HCT116 (cell line): ENCODE results near the gene TMCO1. TPM values are rescaled to one million over a fixed set of nuclear protein-coding genes. Genes with fewer than 3 reads are reported as not detected.
"Not testable (repeated sequence)": the region's sequence is repeated elsewhere in the genome, so short reads cannot be mapped to it uniquely, and the experiment has no call there.

ENCODE experiments used
- ATAC-seq: fragments of 200-7000 bp; cut with Tn5 transposase; 2 replicates; pipeline ENCODE4 v1.9.1; 2020; ENCODE audit warnings: mild to moderate bottlenecking, moderate library complexity
- BruUV-seq: library from RNA; stranded (reverse); fragments of 400-500 nt; replicated peaks from 2 replicates; lab custom pipeline; 2021; lab: Mats Ljungman, UMichigan
- CTCF ChIA-PET: fragments of 300-600 bp; sonication (Branson Sonifier 250); formaldehyde crosslinking; loops from one replicate; lab custom pipeline; 2021; ENCODE audit warnings: antibody characterized with exemption; lab: Charles Lee
- POLR2A ChIA-PET: fragments of 300-600, 350-600 bp; sonication (Branson Sonifier 250); formaldehyde crosslinking; loops from one replicate; lab custom pipeline; 2021; ENCODE audit warnings: antibody characterized with exemption; lab: Charles Lee
- RAD21 ChIA-PET, 2 experiments: fragments of 300-600 bp; sonication (Branson Sonifier 250); formaldehyde crosslinking; loops; one replicate each; lab custom pipeline; 2023; ENCODE audit warnings: low total read pairs in 2 of 2; ENCODE audit not compliant: uncharacterized antibody in 2 of 2, unreplicated experiment in 2 of 2, low non-redundant PET in 1 of 2; lab: Charles Lee
- DNase-seq: peaks from one replicate; pipeline ENCODE4 v3.0.0-alpha.2; 2010; ENCODE audit warnings: low read depth, low spot score
- H2AFZ ChIP-seq: fragments of 200-600 bp; shearing (Covaris generic), sonication (generic); 2 replicates; pipeline ENCODE4 v1.6.1; 2017; ENCODE audit warnings: low read depth, mixed run types, mixed read lengths, antibody characterized with exemption, low read length; ENCODE audit not compliant: poor library complexity, severe bottlenecking
- H3K27ac ChIP-seq: 2 replicates; pipeline ENCODE4 v1.5.1; 2012; ENCODE audit warnings: low read depth, low read length
- H3K27me3 ChIP-seq: fragments of 200-600 bp; sonication (generic); 2 replicates; pipeline ENCODE4 v1.6.1; 2016; ENCODE audit warnings: mixed run types, low read length, mixed read lengths; ENCODE audit not compliant: insufficient read depth
- H3K36me3 ChIP-seq, 2 experiments: fragments of 200-500 bp in 1 of 2; fragments of 200-600 bp in 1 of 2; sonication (Bioruptor generic) in 1 of 2; sonication (generic) in 1 of 2; 2 replicates each; pipeline versions ENCODE4 v1.5.1 to v1.6.1; 2014 to 2016; ENCODE audit warnings: low read length in 2 of 2, inconsistent platforms in 1 of 2, mixed read lengths in 1 of 2, mixed run types in 1 of 2; ENCODE audit not compliant: insufficient read depth in 2 of 2, control insufficient read depth in 1 of 2
- H3K4me1 ChIP-seq, 2 experiments: fragments of 200-600 bp in 1 of 2; sonication (generic) in 1 of 2; 2 replicates each; pipeline versions ENCODE4 v1.5.1 to v1.6.1; 2012 to 2017; ENCODE audit warnings: low read length in 2 of 2, inconsistent platforms in 1 of 2, mild to moderate bottlenecking in 1 of 2, mixed read lengths in 1 of 2, mixed run types in 1 of 2, moderate library complexity in 1 of 2; ENCODE audit not compliant: insufficient read depth in 2 of 2, control insufficient read depth in 1 of 2
- H3K4me2 ChIP-seq: fragments of 200-600 bp; sonication (generic); 2 replicates; pipeline ENCODE4 v1.6.1; 2017; ENCODE audit warnings: mixed run types, low read length, mixed read lengths
- H3K4me3 ChIP-seq, 2 experiments: fragments of 200-600 bp in 1 of 2; sonication (generic) in 1 of 2; replicated peaks in 1 of 2; 2 replicates each; pipeline ENCODE4 v1.5.1; 2011 to 2016; ENCODE audit warnings: low read length in 2 of 2, control low read depth in 1 of 2, low read depth in 1 of 2, mild to moderate bottlenecking in 1 of 2, mixed read lengths in 1 of 2, mixed run types in 1 of 2
- H3K79me2 ChIP-seq: fragments of 200-600 bp; sonication (generic); 2 replicates; pipeline ENCODE4 v1.6.1; 2017; ENCODE audit warnings: mild to moderate bottlenecking, mixed run types, low read length, moderate library complexity, mixed read lengths; ENCODE audit not compliant: insufficient read depth
- H3K9ac ChIP-seq: fragments of 200-600 bp; sonication (generic); 2 replicates; pipeline ENCODE4 v1.6.1; 2016; ENCODE audit warnings: low read length, mixed read lengths
- H3K9me2 ChIP-seq: fragments of 200-600 bp; sonication (generic), shearing (Covaris generic); 2 replicates; pipeline ENCODE4 v1.6.1; 2017; ENCODE audit warnings: mixed run types, mild to moderate bottlenecking, moderate library complexity; ENCODE audit not compliant: insufficient read depth
- H3K9me3 ChIP-seq, 2 experiments: fragments of 200-500 bp in 1 of 2; fragments of 200-600 bp in 1 of 2; sonication (Bioruptor generic) in 1 of 2; sonication (generic) in 1 of 2; 2 replicates each; pipeline ENCODE4 v1.6.1; 2014 to 2017; ENCODE audit warnings: low read length in 2 of 2, mixed read lengths in 2 of 2, inconsistent platforms in 1 of 2, low read depth in 1 of 2, mild to moderate bottlenecking in 1 of 2, mixed run types in 1 of 2, moderate library complexity in 1 of 2; ENCODE audit not compliant: control insufficient read depth in 1 of 2, insufficient read depth in 1 of 2
- H4K20me1 ChIP-seq: fragments of 200-600 bp; sonication (generic), shearing (Covaris generic); 2 replicates; pipeline ENCODE4 v1.6.1; 2017; ENCODE audit warnings: mixed run types, mild to moderate bottlenecking, moderate library complexity; ENCODE audit not compliant: insufficient read depth
- CEBPB ChIP-seq: IDR thresholded peaks from 2 replicates; pipeline ENCODE4 v1.6.1; 2012; ENCODE audit warnings: low read depth
- EGR1 ChIP-seq: IDR thresholded peaks from 2 replicates; pipeline ENCODE4 v1.6.1; 2012; ENCODE audit warnings: low read depth
- EZH2 ChIP-seq: fragments of 200-600 bp; sonication (generic); IDR thresholded peaks from 2 replicates; pipeline ENCODE4 v1.6.1; 2017; ENCODE audit warnings: antibody characterized with exemption, mixed run types
- JUND ChIP-seq: IDR thresholded peaks from 2 replicates; pipeline ENCODE4 v1.6.1; 2012
- POLR2A ChIP-seq: IDR thresholded peaks from 2 replicates; pipeline ENCODE4 v1.7.0; 2011; ENCODE audit warnings: borderline replicate concordance; ENCODE audit not compliant: insufficient read depth, insufficient read length; ENCODE audit errors: extremely low read depth
- POLR2AphosphoS5 ChIP-seq: IDR thresholded peaks from 2 replicates; pipeline ENCODE4 v1.6.1; 2011; ENCODE audit warnings: mild to moderate bottlenecking, low read depth, low read length, moderate library complexity
- SP1 ChIP-seq: IDR thresholded peaks from 2 replicates; pipeline ENCODE4 v1.6.1; 2012; ENCODE audit warnings: low read depth
- YY1 ChIP-seq: IDR thresholded peaks from 2 replicates; pipeline ENCODE4 v1.6.1; 2011; ENCODE audit warnings: low read length, low read depth, moderate library complexity, mild to moderate bottlenecking; ENCODE audit not compliant: insufficient replicate concordance; ENCODE audit errors: extremely low read depth
- ZFX ChIP-seq: fragments of 450-650 bp; IDR thresholded peaks from 2 replicates; pipeline ENCODE4 v1.6.1; 2017
- ZNF274 ChIP-seq: fragments of 200-500 bp; sonication (Bioruptor generic); IDR thresholded peaks from 2 replicates; pipeline ENCODE4 v1.6.1; 2014; ENCODE audit warnings: mild to moderate bottlenecking, low read depth, low read length, inconsistent platforms
- intact Hi-C: fragments of 100-400 bp; cut with micrococcal nuclease; formaldehyde crosslinking; loops from 2 replicates; pipeline ENCODE4 v1.10.0; 2022
- total RNA-seq: library from RNA; stranded (reverse); gene quantifications from one replicate; pipeline ENCODE4 v1.2.1, GENCODE V29; 2021; ENCODE audit not compliant: unreplicated experiment
- TF ChIP-seq, protein P1 (sequence below), 3 experiments: fragments of 200-600 bp in 1 of 3; sonication (generic) in 1 of 3; IDR thresholded peaks in 2 of 3; conservative IDR thresholded peaks in 1 of 3; 2 replicates each; pipeline ENCODE4 v1.5.1; 2012 to 2017; ENCODE audit warnings: low read depth in 2 of 3, low read length in 2 of 3, antibody characterized with exemption in 1 of 3, borderline replicate concordance in 1 of 3, control low read depth in 1 of 3, mild to moderate bottlenecking in 1 of 3, mixed read lengths in 1 of 3, mixed run types in 1 of 3, moderate library complexity in 1 of 3; ENCODE audit not compliant: insufficient read depth in 1 of 3
- TF ChIP-seq, protein P2 (sequence below): IDR thresholded peaks from 2 replicates; pipeline ENCODE4 v1.6.1; 2012
- TF ChIP-seq, protein P3 (sequence below): IDR thresholded peaks from 2 replicates; pipeline ENCODE4 v1.6.1; 2011; ENCODE audit warnings: mild to moderate bottlenecking, low read length, moderate library complexity; ENCODE audit not compliant: insufficient replicate concordance; ENCODE audit errors: extremely low read depth

Gene TMCO1
- total RNA-seq, 1 experiment from 2014 or later: 61.2 TPM

DNA sequence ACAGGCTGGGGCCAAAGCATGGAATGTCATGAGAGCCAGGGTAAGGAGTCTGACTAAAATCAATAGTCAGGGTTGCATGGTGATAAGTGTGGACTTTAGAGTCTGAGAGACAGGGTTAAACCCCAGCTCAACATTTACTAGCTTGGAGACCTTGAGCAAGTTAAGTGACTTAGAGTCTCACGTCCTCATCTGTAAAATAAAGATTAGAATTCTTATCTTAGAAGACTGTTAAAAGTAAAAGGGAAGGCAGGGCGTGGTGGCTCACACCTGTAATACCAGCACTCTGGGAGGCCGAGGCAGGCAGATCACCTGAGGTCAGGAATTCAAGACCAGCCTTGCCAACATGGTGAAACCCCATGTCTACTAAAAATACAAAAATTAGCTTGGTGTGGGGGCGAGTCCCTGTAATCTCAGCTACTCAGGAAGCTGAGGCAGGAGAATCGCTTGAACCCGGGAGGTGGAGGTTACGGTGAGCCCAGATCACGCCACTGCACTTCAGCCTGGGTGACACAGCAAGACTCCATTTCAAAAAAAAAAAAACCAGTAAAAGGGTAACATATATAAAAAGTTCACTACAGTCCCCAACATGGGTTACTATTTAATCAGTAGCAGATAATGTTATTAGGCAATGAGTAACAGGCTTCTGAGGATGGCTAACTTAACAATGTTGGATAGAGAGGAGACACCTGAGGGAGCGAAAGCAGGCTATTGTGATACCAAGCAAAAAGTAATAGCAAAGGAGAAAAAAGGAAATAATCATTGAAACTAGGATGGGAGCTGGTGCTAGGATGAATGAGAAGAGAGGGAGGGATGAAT is 20.8 kb downstream of the TMCO1 start:
- intact Hi-C loops: no loop called here
- H3K4me2 ChIP-seq: no peak overlapping the region
- H3K27ac ChIP-seq: no peak overlapping the region
- ATAC-seq (no peak), DNase-seq (no peak)
- H3K9ac ChIP-seq: no peak overlapping the region
- no peak overlapping the region for H3K4me3 ChIP-seq
- BruUV-seq: no TSS peak
- H3K9me2 ChIP-seq: no peaks in the 10 kb centered on the region
- H3K79me2 ChIP-seq: no peaks in the 10 kb centered on the region; the same call in 1 of the 2 replicates
- H4K20me1 ChIP-seq: no peaks in the 10 kb centered on the region
- no peaks in the 10 kb centered on the region for H3K9me3 ChIP-seq
- POLR2A ChIA-PET: no interaction called here
- TF ChIP-seq JUND (no peak), YY1 (no peak), CEBPB (no peak), POLR2A (no peak), EZH2 (no peak), ZNF274 (no peak), EGR1 (no peak), ZFX (no peak), POLR2AphosphoS5 (no peak), SP1 (no peak)
- TF ChIP-seq, protein P1, sequence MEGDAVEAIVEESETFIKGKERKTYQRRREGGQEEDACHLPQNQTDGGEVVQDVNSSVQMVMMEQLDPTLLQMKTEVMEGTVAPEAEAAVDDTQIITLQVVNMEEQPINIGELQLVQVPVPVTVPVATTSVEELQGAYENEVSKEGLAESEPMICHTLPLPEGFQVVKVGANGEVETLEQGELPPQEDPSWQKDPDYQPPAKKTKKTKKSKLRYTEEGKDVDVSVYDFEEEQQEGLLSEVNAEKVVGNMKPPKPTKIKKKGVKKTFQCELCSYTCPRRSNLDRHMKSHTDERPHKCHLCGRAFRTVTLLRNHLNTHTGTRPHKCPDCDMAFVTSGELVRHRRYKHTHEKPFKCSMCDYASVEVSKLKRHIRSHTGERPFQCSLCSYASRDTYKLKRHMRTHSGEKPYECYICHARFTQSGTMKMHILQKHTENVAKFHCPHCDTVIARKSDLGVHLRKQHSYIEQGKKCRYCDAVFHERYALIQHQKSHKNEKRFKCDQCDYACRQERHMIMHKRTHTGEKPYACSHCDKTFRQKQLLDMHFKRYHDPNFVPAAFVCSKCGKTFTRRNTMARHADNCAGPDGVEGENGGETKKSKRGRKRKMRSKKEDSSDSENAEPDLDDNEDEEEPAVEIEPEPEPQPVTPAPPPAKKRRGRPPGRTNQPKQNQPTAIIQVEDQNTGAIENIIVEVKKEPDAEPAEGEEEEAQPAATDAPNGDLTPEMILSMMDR (IDR thresholded peaks at IDR 0.05 in 2 of 3, conservative IDR thresholded peaks at IDR 0.05 in 1 of 3; ENCODE audit: borderline replicate concordance in 1 of 3, insufficient read depth in 1 of 3, low read depth in 2 of 3, low read length in 2 of 3): no peak
- TF ChIP-seq, protein P2, sequence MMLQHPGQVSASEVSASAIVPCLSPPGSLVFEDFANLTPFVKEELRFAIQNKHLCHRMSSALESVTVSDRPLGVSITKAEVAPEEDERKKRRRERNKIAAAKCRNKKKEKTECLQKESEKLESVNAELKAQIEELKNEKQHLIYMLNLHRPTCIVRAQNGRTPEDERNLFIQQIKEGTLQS: no peak
- TF ChIP-seq, protein P3, sequence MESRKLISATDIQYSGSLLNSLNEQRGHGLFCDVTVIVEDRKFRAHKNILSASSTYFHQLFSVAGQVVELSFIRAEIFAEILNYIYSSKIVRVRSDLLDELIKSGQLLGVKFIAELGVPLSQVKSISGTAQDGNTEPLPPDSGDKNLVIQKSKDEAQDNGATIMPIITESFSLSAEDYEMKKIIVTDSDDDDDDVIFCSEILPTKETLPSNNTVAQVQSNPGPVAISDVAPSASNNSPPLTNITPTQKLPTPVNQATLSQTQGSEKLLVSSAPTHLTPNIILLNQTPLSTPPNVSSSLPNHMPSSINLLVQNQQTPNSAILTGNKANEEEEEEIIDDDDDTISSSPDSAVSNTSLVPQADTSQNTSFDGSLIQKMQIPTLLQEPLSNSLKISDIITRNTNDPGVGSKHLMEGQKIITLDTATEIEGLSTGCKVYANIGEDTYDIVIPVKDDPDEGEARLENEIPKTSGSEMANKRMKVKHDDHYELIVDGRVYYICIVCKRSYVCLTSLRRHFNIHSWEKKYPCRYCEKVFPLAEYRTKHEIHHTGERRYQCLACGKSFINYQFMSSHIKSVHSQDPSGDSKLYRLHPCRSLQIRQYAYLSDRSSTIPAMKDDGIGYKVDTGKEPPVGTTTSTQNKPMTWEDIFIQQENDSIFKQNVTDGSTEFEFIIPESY: no peak
- RAD21 ChIA-PET: no interaction called here
- CTCF ChIA-PET: no interaction called here
- no peaks in the 10 kb centered on the region for H3K4me1 ChIP-seq
- no peaks in the 10 kb centered on the region for H3K27me3 ChIP-seq
- peaks cover 5 to 7% of the 10 kb centered on the region in 2 experiments; a peak in 2 of 4 replicates for H3K36me3 ChIP-seq
- no peak overlapping the region for H2AFZ ChIP-seq

DNA sequence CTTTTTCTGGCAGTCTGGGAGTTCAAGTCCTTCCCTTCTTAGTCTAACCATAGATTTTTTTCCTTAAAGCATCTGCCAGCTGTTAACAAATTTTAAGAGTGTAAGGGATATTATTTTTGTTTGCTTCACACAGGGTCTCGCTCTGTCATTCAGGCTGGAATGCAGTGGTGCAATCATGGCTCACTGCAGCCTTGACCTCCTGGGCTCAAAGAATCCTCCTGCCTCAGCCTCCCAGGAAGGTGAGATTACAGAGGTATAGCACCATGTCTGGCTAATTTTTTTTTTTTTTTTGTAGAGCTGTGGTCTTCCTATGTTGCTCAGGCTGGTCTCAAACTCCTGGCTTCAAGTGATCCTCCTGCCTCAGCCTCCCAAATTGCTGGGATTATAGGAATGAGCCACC is 23.8 kb downstream of the TMCO1 start:
- DNase-seq, H3K9me3 ChIP-seq, RAD21 ChIA-PET, BruUV-seq, H4K20me1 ChIP-seq, H3K27ac ChIP-seq, H3K79me2 ChIP-seq, ATAC-seq, H3K4me2 ChIP-seq, H3K4me3 ChIP-seq, POLR2A ChIA-PET, H3K4me1 ChIP-seq, H3K27me3 ChIP-seq, H2AFZ ChIP-seq, CTCF ChIA-PET, intact Hi-C loops, H3K9me2 ChIP-seq, H3K9ac ChIP-seq: not testable (repeated sequence)
- peaks cover 19 to 23% of the 10 kb centered on the region in 2 experiments; a peak in 3 of 4 replicates for H3K36me3 ChIP-seq
